GM19035 (cell line): ENCODE measurements around the gene PWP1.

Experiments used
- ATAC-seq: cut with Tn5 transposase; IDR thresholded peaks from one replicate; pipeline ENCODE4 v1.9.1; 2021; ENCODE audit not compliant: unreplicated experiment

Gene PWP1

DNA sequence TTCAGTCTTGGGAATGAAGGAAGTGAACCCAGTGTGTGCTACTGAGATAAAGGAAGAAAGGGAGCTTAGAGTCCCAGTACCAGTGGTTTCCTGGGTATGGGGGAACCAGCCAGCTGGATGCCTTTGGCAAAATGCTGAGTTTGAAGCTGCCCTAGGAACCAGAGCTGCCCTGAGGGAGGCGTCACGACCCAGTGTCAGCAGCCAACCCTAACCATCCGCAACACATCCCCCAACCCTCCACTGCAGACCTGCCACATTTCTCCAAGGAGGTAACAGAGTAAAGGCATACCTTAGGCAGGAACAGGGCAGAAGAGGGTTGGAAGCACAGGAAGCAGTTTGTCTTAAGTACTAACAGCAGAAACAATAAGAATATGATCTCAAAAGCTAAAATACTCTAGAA lies 46.8 kb downstream of the PWP1 start:
- ATAC-seq, result no peak

GRCh38 chr12:107734139-107734538 lies 48.5 kb downstream of the PWP1 start:
- no peak for ATAC-seq

- no peak for ATAC-seq
Measured at GRCh38 chr12:107735763-107736162, 50.2 kb downstream of the PWP1 start.

- peak; percentile 92 for ATAC-seq
Measured at GRCh38 chr12:107736914-107737313, 51.3 kb downstream of the PWP1 start.

DNA sequence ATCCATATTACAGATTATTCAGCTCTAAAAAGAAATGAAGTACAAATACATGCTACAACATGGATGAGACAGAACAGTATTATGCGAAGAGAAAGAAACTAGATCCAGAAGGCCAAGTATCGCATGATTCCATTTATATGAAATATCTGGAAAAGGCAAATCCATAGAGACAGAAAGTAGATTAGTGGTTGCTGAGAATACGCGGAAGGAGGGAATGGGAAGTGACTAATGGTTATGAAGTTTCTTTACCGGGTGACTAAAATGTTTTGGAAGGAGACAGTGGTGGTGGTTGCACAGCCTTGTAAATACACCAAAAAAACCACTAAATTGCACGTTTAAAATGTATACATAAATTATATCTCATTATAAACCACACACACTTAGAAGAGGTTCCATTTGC lies 62.9 kb downstream of the PWP1 start:
- ATAC-seq, result no peak

GRCh38 chr12:107749083-107749482 lies 63.5 kb downstream of the PWP1 start:
- no peak for ATAC-seq

DNA sequence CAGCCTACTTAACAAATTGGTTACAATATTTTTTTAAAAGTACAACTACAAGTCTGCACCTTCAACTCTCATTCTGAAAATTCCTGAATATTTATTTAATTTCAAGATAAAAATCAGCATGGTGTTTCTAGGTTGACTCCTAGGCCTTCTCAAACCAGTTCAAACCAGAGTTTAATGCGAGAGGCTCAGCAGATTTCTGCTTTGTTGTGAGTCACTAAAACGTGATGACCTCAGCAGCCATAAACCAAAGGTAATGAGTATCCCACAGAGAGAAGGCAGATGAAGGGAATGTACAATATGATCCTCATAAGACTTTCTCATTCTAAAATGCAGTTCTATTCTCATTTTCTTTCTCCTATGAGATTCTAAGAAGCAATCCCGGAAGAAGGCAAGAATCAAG lies 73.8 kb downstream of the PWP1 start:
- no peak for ATAC-seq

GRCh38 chr12:107760207-107760808 lies 74.7 kb downstream of the PWP1 start:
- peak; percentile 28 for ATAC-seq

GRCh38 chr12:107760809-107761501 lies 75.4 kb downstream of the PWP1 start, which contains the start of gene PRDM4:
Gene PRDM4, minus strand, starts transcription at chr12:107761137. Its CDS starts 622 bp downstream, at chr12:107760515.
- ATAC-seq, result peak; percentile 95

- ATAC-seq, result no peak
Measured at GRCh38 chr12:107761502-107761904, 75.9 kb downstream of the PWP1 start.
